ENCODE results near the gene SZRD1.

DNA sequence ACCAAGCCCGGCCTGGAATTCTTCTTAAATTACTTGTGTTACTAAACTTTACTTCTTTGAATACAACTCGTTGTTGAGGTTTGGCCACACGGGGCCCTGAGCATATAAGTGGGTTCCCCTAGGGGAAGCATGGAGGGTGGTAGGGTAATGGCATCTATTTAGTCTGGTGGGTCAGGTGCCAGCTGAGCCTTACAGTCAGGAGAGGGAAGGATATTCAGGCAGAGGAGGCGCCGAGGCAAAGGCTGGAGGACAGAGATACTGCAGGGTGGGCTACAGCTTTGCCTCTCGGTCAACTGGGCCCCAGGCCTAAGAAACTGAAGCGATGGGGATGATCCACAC is 73.1 kb downstream of the SZRD1 start:
- no peak for TF ChIP-seq MYC (IDR thresholded peaks at IDR 0.05; ENCODE audit: low read depth, low read length)
- TF ChIP-seq, protein P1, sequence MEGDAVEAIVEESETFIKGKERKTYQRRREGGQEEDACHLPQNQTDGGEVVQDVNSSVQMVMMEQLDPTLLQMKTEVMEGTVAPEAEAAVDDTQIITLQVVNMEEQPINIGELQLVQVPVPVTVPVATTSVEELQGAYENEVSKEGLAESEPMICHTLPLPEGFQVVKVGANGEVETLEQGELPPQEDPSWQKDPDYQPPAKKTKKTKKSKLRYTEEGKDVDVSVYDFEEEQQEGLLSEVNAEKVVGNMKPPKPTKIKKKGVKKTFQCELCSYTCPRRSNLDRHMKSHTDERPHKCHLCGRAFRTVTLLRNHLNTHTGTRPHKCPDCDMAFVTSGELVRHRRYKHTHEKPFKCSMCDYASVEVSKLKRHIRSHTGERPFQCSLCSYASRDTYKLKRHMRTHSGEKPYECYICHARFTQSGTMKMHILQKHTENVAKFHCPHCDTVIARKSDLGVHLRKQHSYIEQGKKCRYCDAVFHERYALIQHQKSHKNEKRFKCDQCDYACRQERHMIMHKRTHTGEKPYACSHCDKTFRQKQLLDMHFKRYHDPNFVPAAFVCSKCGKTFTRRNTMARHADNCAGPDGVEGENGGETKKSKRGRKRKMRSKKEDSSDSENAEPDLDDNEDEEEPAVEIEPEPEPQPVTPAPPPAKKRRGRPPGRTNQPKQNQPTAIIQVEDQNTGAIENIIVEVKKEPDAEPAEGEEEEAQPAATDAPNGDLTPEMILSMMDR (IDR thresholded peaks at IDR 0.05; ENCODE audit: extremely low read depth in 1 of 2, insufficient read depth in 1 of 2, low read depth in 1 of 2, low read length in 2 of 2): no peak

All from endothelial cell of umbilical vein (primary cell).